Neuronal stem cell (in vitro differentiated cells): ENCODE data around the gene RPL39L.
"Not testable (repeated sequence)": the region's sequence is repeated elsewhere in the genome, so short reads cannot be mapped to it uniquely, and the experiment has no call there.

Experiments
- DNase-seq: peaks from one replicate; pipeline ENCODE4 v3.0.0-alpha.2; 2013; ENCODE audit warnings: low spot score
- H2AFZ ChIP-seq: one replicate; pipeline ENCODE4 v1.6.1; 2013; ENCODE audit warnings: mild to moderate bottlenecking, low read length, inconsistent platforms
- H2AK5ac ChIP-seq: 2 replicates; pipeline ENCODE4 v1.6.1; 2013; ENCODE audit warnings: low read depth, mild to moderate bottlenecking, inconsistent platforms, low read length, moderate library complexity, mixed read lengths
- H2BK120ac ChIP-seq: 2 replicates; pipeline ENCODE4 v1.6.1; 2013; ENCODE audit warnings: low read depth, mild to moderate bottlenecking, inconsistent platforms, low read length, moderate library complexity, mixed read lengths
- H2BK12ac ChIP-seq: one replicate; pipeline ENCODE4 v1.6.1; 2013; ENCODE audit warnings: low read length, inconsistent platforms
- H2BK15ac ChIP-seq: 2 replicates; pipeline ENCODE4 v1.6.1; 2013; ENCODE audit warnings: mild to moderate bottlenecking, low read length, inconsistent platforms, mixed read lengths
- H2BK5ac ChIP-seq: one replicate; pipeline ENCODE4 v1.6.1; 2013; ENCODE audit warnings: inconsistent platforms, mild to moderate bottlenecking, low read length, moderate library complexity
- H3K14ac ChIP-seq: one replicate; pipeline ENCODE4 v1.6.1; 2013; ENCODE audit warnings: low read length, inconsistent platforms
- H3K18ac ChIP-seq: 2 replicates; pipeline ENCODE4 v1.6.1; 2013; ENCODE audit warnings: low read length, inconsistent platforms
- H3K23ac ChIP-seq: 2 replicates; pipeline ENCODE4 v1.6.1; 2013; ENCODE audit warnings: low read depth, mild to moderate bottlenecking, mixed read lengths, low read length, inconsistent platforms; ENCODE audit not compliant: poor library complexity
- H3K27ac ChIP-seq: replicated peaks from 3 replicates; pipeline ENCODE4 v1.5.1; 2013; ENCODE audit warnings: low read length, inconsistent platforms
- H3K27me3 ChIP-seq, 3 experiments: 2 replicates each; pipeline ENCODE4 v1.6.1; 2013; ENCODE audit warnings: low read length in 3 of 3, mild to moderate bottlenecking in 2 of 3, inconsistent platforms in 1 of 3, low read depth in 1 of 3, mixed read lengths in 1 of 3, moderate library complexity in 1 of 3; ENCODE audit not compliant: control insufficient read depth in 3 of 3, insufficient read depth in 3 of 3
- H3K36me3 ChIP-seq, 2 donors: replicated peaks in 1 of 2; 2 replicates each; pipeline ENCODE4 v1.6.1; 2013; ENCODE audit warnings: low read length in 2 of 2; ENCODE audit not compliant: control insufficient read depth in 2 of 2, insufficient read depth in 2 of 2
- H3K4ac ChIP-seq: 2 replicates; pipeline ENCODE4 v1.6.1; 2013; ENCODE audit warnings: inconsistent platforms, mild to moderate bottlenecking, low read length, moderate library complexity
- H3K4me1 ChIP-seq, 2 donors: 1 replicate in 1 of 2; 2 replicates in 1 of 2; pipeline ENCODE4 v1.6.1; 2013; ENCODE audit warnings: low read length in 2 of 2, low read depth in 1 of 2; ENCODE audit not compliant: control insufficient read depth in 2 of 2, insufficient read depth in 1 of 2
- H3K4me2 ChIP-seq: one replicate; pipeline ENCODE4 v1.6.1; 2013; ENCODE audit warnings: mild to moderate bottlenecking, low read length, inconsistent platforms; ENCODE audit not compliant: insufficient read depth, poor library complexity, severe bottlenecking
- H3K4me3 ChIP-seq, 2 donors: 2 replicates each; pipeline ENCODE4 v1.5.1; 2013; ENCODE audit warnings: low read length in 2 of 2, mild to moderate bottlenecking in 2 of 2, inconsistent platforms in 1 of 2, moderate library complexity in 1 of 2
- H3K79me1 ChIP-seq: one replicate; pipeline ENCODE4 v1.6.1; 2013; ENCODE audit warnings: low read depth, mild to moderate bottlenecking, inconsistent platforms, low read length, moderate library complexity
- H3K9ac ChIP-seq: one replicate; pipeline ENCODE4 v1.6.1; 2013; ENCODE audit warnings: mild to moderate bottlenecking, low read depth, low read length, inconsistent platforms; ENCODE audit not compliant: poor library complexity
- H3K9me3 ChIP-seq, 2 donors: replicated peaks in 1 of 2; 2 replicates each; pipeline versions ENCODE3 to v1.6.1; 2013; ENCODE audit warnings: low read length in 2 of 2, mild to moderate bottlenecking in 2 of 2, inconsistent platforms in 1 of 2, low read depth in 1 of 2, mixed read lengths in 1 of 2, moderate library complexity in 1 of 2; ENCODE audit not compliant: control insufficient read depth in 2 of 2, insufficient read depth in 1 of 2
- H4K8ac ChIP-seq: one replicate; pipeline ENCODE4 v1.6.1; 2013; ENCODE audit warnings: low read depth, mild to moderate bottlenecking, inconsistent platforms, low read length, moderate library complexity
- H4K91ac ChIP-seq: one replicate; pipeline ENCODE4 v1.6.1; 2013; ENCODE audit warnings: low read length, low read depth, mild to moderate bottlenecking, inconsistent platforms; ENCODE audit not compliant: poor library complexity
- whole genome bisulfite sequencing, 2 donors: extraction: QIAGEN DNeasy Blood & Tissue Kit; methylation state at CpG; one replicate each; pipeline ENCODE4 v1.1.7; 2013; ENCODE audit warnings: missing lambda C conversion rate in 2 of 2, mixed read lengths in 1 of 2; ENCODE audit not compliant: insufficient read length in 2 of 2, insufficient replicate concordance in 1 of 2; ENCODE audit errors: extremely low coverage in 2 of 2; 5-methylcytosine and 5-hydroxymethylcytosine counted together

Gene RPL39L

DNA sequence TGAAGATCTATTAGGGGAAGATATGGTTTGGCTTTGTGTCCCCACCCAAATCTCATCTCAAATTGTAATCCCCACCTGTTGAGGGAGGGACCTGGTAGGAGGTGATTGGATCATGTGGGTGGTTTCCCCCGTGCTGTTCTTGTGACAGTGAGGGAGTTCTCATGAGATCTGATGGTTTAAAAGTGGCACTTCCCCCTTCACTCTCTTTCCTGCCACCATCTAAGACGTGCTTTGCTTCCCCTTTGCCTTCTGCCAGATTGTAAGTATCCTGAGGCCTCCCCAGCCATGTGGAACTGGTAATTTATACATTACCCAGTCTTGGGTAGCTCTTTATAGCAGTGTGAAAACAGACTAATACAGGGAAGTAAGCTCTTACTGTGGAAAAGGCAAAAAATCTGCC lies 6.1 kb downstream of the RPL39L start:
- not testable (repeated sequence) for H3K27ac ChIP-seq, H3K9ac ChIP-seq, H3K79me1 ChIP-seq, H2BK120ac ChIP-seq, H3K36me3 ChIP-seq, H3K4me1 ChIP-seq, H2BK15ac ChIP-seq, H2AFZ ChIP-seq, H3K4ac ChIP-seq, DNase-seq, H2AK5ac ChIP-seq, H2BK12ac ChIP-seq, H2BK5ac ChIP-seq, H3K4me3 ChIP-seq, H4K91ac ChIP-seq, H4K8ac ChIP-seq, H3K9me3 ChIP-seq, H3K18ac ChIP-seq, H3K14ac ChIP-seq, H3K23ac ChIP-seq, H3K4me2 ChIP-seq, H3K27me3 ChIP-seq
- WGBS, 2 donors: no CpG with 5 or more reads among the region's 2 CpGs

DNA sequence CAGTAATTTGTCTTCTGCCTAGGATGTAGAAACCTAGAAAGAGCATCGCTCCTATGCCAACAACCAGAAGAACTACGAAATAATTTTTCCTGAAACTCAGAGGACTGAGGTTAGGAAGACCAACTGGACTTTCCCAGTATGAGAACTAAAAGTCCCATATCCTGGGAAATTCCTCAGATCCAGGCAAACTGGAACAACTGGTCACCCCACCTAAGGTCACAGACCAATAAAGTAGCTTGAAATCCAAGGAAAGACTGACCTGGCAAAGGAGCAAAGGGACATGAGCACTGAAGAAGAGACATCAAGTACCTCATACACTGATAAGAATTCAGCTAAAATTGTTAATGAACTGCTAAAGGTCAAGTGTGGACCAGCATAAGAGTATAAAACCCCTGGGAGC lies 6.6 kb downstream of the RPL39L start:
- no peak overlapping the region for H3K18ac ChIP-seq
- H3K27me3 ChIP-seq: no peaks in the 10 kb centered on the region
- no peak overlapping the region for H3K4ac ChIP-seq
- H3K9me3 ChIP-seq: peaks cover 2 to 9% of the 10 kb centered on the region in 2 donors
- H3K4me1 ChIP-seq: no peaks in the 10 kb centered on the region
- no peak overlapping the region for H3K4me3 ChIP-seq
- H2AK5ac ChIP-seq: no peak overlapping the region
- H2BK12ac ChIP-seq: no peak overlapping the region
- no peak overlapping the region for H3K23ac ChIP-seq
- no peak overlapping the region for H2BK15ac ChIP-seq
- no peak for DNase-seq
- no peak overlapping the region for H3K4me2 ChIP-seq
- no CpG with 5 or more reads among the region's 2 CpGs for WGBS, 2 donors
- no peak overlapping the region for H3K14ac ChIP-seq
- no peak overlapping the region for H3K27ac ChIP-seq
- H3K9ac ChIP-seq: no peak overlapping the region
- no peak overlapping the region for H2BK120ac ChIP-seq
- H4K8ac ChIP-seq: no peak overlapping the region
- peaks cover 0 to 2% of the 10 kb centered on the region in 2 donors for H3K36me3 ChIP-seq
- no peak overlapping the region for H2AFZ ChIP-seq
- H4K91ac ChIP-seq: no peak overlapping the region
- H2BK5ac ChIP-seq: no peak overlapping the region
- H3K79me1 ChIP-seq: no peaks in the 10 kb centered on the region

DNA sequence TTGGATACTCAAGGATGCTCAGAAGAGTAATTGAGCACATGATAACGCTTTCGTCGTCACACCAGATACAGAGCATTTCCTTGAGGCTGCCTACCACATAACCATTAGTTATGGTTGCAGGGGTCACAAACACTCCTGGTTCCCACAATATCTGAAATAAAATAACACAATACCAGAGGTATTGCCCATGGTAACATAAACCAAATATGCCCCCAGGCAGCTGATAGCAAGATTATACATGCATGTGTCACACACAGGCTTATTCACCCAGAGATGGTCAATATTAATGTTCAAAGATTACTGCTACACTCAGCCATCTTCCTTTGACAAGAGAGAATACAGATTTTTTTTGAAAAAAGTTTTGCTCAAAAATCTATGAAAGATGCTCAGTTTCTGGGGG lies 7.3 kb downstream of the RPL39L start:
- no CpG with 5 or more reads among the region's 3 CpGs for WGBS, 2 donors

GRCh38 chr3:187130346-187131066 lies 8.8 kb downstream of the RPL39L start:
- Histone ChIP-seq H3K23ac (no peak overlapping the region), H4K8ac (no peak overlapping the region), H3K9ac (no peak overlapping the region), H3K9me3 (peaks cover 0 to 8% of the 10 kb centered on the region in 2 donors), H3K27me3 (no peaks in the 10 kb centered on the region), H3K27ac (no peak overlapping the region), H3K14ac (no peak overlapping the region), H2AK5ac (no peak overlapping the region), H2BK120ac (no peak overlapping the region), H3K4me3 (no peak overlapping the region), H3K4ac (no peak overlapping the region), H3K4me2 (no peak overlapping the region), H2BK12ac (no peak overlapping the region), H3K79me1 (no peaks in the 10 kb centered on the region), H2AFZ (no peak overlapping the region), H2BK5ac (no peak overlapping the region), H4K91ac (no peak overlapping the region), H3K4me1 (no peaks in the 10 kb centered on the region), H3K18ac (no peak overlapping the region), H3K36me3 (no peaks in the 10 kb centered on the region), H2BK15ac (no peak overlapping the region)
- no CpG with 5 or more reads among the region's 5 CpGs for WGBS, 2 donors
- DNase-seq: no peak

More for the DNA sequence above, 7.3 kb downstream of the RPL39L start:
- Histone ChIP-seq H3K27me3 (no peaks in the 10 kb centered on the region), H2BK15ac (no peak overlapping the region), H3K18ac (no peak overlapping the region), H3K23ac (no peak overlapping the region), H3K4me3 (no peak overlapping the region), H3K9ac (no peak overlapping the region), H3K4me2 (no peak overlapping the region), H3K14ac (no peak overlapping the region), H2BK5ac (no peak overlapping the region), H3K36me3 (peaks cover 0 to 2% of the 10 kb centered on the region in 2 donors), H3K4me1 (no peaks in the 10 kb centered on the region), H2BK120ac (no peak overlapping the region), H3K9me3 (peaks cover 2 to 9% of the 10 kb centered on the region in 2 donors), H4K91ac (no peak overlapping the region), H2BK12ac (no peak overlapping the region), H2AK5ac (no peak overlapping the region), H4K8ac (no peak overlapping the region), H3K27ac (no peak overlapping the region), H3K79me1 (no peaks in the 10 kb centered on the region), H2AFZ (no peak overlapping the region), H3K4ac (no peak overlapping the region)
- no peak for DNase-seq
